NT2/D1 (cell line): ENCODE data around the gene SMTN.

Experiments
- DNase-seq: peaks from one replicate; pipeline ENCODE4 v3.0.0-alpha.2; 2011; ENCODE audit warnings: low read depth, low spot score
- H3K27me3 ChIP-seq: 2 replicates; pipeline ENCODE4 v1.6.0; 2011; ENCODE audit warnings: mild to moderate bottlenecking; ENCODE audit not compliant: insufficient read length, insufficient read depth
- H3K36me3 ChIP-seq: 2 replicates; pipeline ENCODE4 v1.6.1; 2011; ENCODE audit warnings: mild to moderate bottlenecking, low read length, mixed read lengths; ENCODE audit not compliant: insufficient read depth, insufficient read length
- H3K4me1 ChIP-seq: 2 replicates; pipeline ENCODE4 v1.5.1; 2011; ENCODE audit not compliant: insufficient read depth, insufficient read length
- H3K4me3 ChIP-seq: 2 replicates; pipeline ENCODE4 v1.5.1; 2011; ENCODE audit warnings: low read depth; ENCODE audit not compliant: insufficient read length
- H3K9ac ChIP-seq: 2 replicates; pipeline ENCODE4 v1.6.0; 2011; ENCODE audit warnings: low read depth; ENCODE audit not compliant: insufficient read length
- H3K9me3 ChIP-seq: 2 replicates; pipeline ENCODE4 v1.5.1; 2011; ENCODE audit warnings: mild to moderate bottlenecking, low read length; ENCODE audit not compliant: insufficient read depth
- SUZ12 ChIP-seq: IDR thresholded peaks from 2 replicates; pipeline ENCODE4 v1.6.1; 2011; ENCODE audit not compliant: insufficient read length, insufficient read depth; ENCODE audit errors: extremely low read depth
- YY1 ChIP-seq: IDR thresholded peaks from 2 replicates; pipeline ENCODE4 v1.6.1; 2011; ENCODE audit not compliant: insufficient read length, insufficient read depth
- ZNF274 ChIP-seq: IDR thresholded peaks from 2 replicates; pipeline ENCODE4 v1.6.1; 2011; ENCODE audit warnings: mild to moderate bottlenecking, low read depth, low read length

Gene SMTN

GRCh38 chr22:31118046-31118820 is 37.1 kb downstream of the SMTN start:
- H3K9me3 ChIP-seq: no peaks in the 10 kb centered on the region

GRCh38 chr22:31119026-31119717 is 38.1 kb downstream of the SMTN start:
- Histone ChIP-seq H3K4me3 (no peak overlapping the region), H3K9ac (no peak overlapping the region), H3K27me3 (no peaks in the 10 kb centered on the region), H3K36me3 (no peaks in the 10 kb centered on the region), H3K4me1 (peaks cover 9% of the 10 kb centered on the region), H3K9me3 (no peaks in the 10 kb centered on the region)
- no peak for TF ChIP-seq SUZ12
- TF ChIP-seq ZNF274: no peak
- no peak for TF ChIP-seq YY1
- DNase-seq: no peak

More at GRCh38 chr22:31118046-31118820, 37.1 kb downstream of the SMTN start:
- TF ChIP-seq YY1: no peak
- TF ChIP-seq SUZ12: no peak
- no peak for TF ChIP-seq ZNF274
- Histone ChIP-seq H3K36me3 (no peaks in the 10 kb centered on the region), H3K4me1 (peaks cover 7% of the 10 kb centered on the region), H3K27me3 (no peaks in the 10 kb centered on the region), H3K9ac (no peak overlapping the region), H3K4me3 (no peak overlapping the region)
- no peak for DNase-seq

- Histone ChIP-seq H3K4me3 (no peak overlapping the region), H3K9me3 (no peaks in the 10 kb centered on the region), H3K36me3 (no peaks in the 10 kb centered on the region), H3K4me1 (peaks cover 9% of the 10 kb centered on the region), H3K9ac (no peak overlapping the region), H3K27me3 (no peaks in the 10 kb centered on the region)
- no peak for DNase-seq
- TF ChIP-seq ZNF274 (no peak), SUZ12 (no peak), YY1 (no peak)
These were observed 39.1 kb downstream of the SMTN start for GRCh38 chr22:31120230-31120629.

- Histone ChIP-seq H3K27me3 (no peaks in the 10 kb centered on the region), H3K9me3 (no peaks in the 10 kb centered on the region), H3K4me3 (no peak overlapping the region), H3K4me1 (peaks cover 9% of the 10 kb centered on the region), H3K9ac (no peak overlapping the region), H3K36me3 (no peaks in the 10 kb centered on the region)
- TF ChIP-seq SUZ12 (no peak), ZNF274 (no peak), YY1 (no peak)
- no peak for DNase-seq
These were observed 39.5 kb downstream of the SMTN start for GRCh38 chr22:31120642-31121041.

- H3K4me1 ChIP-seq: peaks cover 9% of the 10 kb centered on the region
- no peak for DNase-seq
- no peaks in the 10 kb centered on the region for H3K27me3 ChIP-seq
- no peak overlapping the region for H3K9ac ChIP-seq
- no peaks in the 10 kb centered on the region for H3K9me3 ChIP-seq
- TF ChIP-seq SUZ12: no peak
- no peak for TF ChIP-seq ZNF274
- no peaks in the 10 kb centered on the region for H3K36me3 ChIP-seq
- no peak overlapping the region for H3K4me3 ChIP-seq
These were observed 40.3 kb downstream of the SMTN start for GRCh38 chr22:31121403-31121802.

GRCh38 chr22:31122196-31122531 is 41.0 kb downstream of the SMTN start:
- H3K4me1 ChIP-seq: peaks cover 10% of the 10 kb centered on the region
- H3K27me3 ChIP-seq: no peaks in the 10 kb centered on the region
- DNase-seq: no peak
- no peak overlapping the region for H3K4me3 ChIP-seq
- no peak overlapping the region for H3K9ac ChIP-seq
- no peaks in the 10 kb centered on the region for H3K36me3 ChIP-seq
- H3K9me3 ChIP-seq: no peaks in the 10 kb centered on the region
- TF ChIP-seq YY1 (no peak), SUZ12 (no peak), ZNF274 (no peak)

- no peak for DNase-seq
- Histone ChIP-seq H3K27me3 (no peaks in the 10 kb centered on the region), H3K9ac (peak within 1 kb of the TSS; percentile 81), H3K9me3 (no peaks in the 10 kb centered on the region), H3K4me3 (peak within 1 kb of the TSS; percentile 78), H3K36me3 (no peaks in the 10 kb centered on the region), H3K4me1 (peaks cover 12% of the 10 kb centered on the region)
- TF ChIP-seq SUZ12 (no peak), ZNF274 (no peak), YY1 (no peak)
These were observed 41.6 kb downstream of the SMTN start, which contains the start of gene INPP5J for GRCh38 chr22:31122532-31123291. INPP5J (plus strand) TSS chr22:31122966; CDS start chr22:31123015, 49 bp downstream.
